NOMO-1 treated with DMSO at 0.1 percent for 48 hours (cell line): ENCODE data around the gene RPS15A.

Experiments
- DNase-seq: peaks from one replicate; lab custom pipeline; 2025; ENCODE audit not compliant: unreplicated experiment; lab: John Stamatoyannopoulos, UW

The RPS15A gene

DNA sequence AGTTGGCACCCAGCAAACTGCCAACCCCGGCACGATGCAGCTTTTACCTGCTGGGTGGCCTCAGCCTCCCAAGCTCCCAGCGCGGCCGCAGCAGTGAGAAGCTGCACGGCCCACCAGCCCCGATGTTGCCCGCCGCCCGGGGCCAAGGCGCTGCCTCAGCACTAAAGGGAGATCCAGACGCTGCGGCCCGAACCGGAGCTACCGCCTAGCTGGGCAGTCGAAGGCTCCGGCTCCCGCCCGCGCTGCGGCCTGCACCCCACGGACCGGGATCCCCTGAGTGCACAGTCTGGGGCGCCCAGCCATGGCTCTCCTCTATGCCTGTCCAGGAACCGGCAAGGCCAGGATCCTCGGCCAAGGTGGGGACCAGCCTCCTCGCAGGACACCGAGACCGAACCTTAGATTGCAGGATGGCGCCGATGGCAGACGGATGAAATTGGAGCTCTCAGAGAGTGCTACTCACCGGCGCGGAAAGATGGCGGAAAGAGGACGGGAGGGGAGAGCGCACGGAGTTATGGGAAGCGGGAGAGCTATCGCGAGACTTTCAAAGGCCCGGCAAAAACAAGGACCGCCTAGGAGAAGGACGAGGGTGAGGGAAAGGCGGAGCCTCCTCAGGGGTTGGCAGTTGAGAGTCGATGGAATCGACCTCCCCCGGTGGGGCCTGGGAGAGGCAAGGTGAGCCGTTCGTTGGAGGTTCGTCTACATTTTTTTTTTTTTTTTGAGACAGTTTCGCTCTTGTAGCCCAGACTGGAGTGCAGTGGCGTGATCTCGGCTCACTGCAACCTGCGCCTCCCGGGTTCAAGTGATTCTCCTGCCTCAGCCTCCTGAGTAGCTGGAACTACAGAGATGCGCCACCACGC, at the start of gene RPS15A:
Gene RPS15A (minus strand): TSS at position 485 of the 857 bp plus-strand sequence. CDS start 1,221 bp downstream, outside the sequence.
- DNase-seq = peak; percentile 95

DNA sequence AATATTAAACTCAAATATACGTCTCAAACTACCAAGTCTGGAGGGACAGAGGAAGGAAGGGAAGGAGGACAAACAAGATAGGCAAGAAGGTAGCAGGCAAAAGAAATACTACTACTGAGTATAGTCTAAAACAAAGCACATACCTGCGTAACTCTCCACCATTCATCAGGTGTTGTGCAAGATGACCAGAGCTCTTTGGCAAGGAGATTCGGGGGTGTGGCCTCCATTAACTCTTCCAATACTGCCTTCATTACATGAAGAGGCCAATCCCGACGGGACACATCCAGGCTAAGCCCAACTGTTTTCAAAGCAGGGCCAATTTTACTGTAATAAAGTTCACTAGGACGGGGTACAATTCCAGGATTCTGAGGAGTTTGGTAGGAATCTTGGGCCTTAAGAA, 49.4 kb upstream of the RPS15A start:
- no peak for DNase-seq

DNA sequence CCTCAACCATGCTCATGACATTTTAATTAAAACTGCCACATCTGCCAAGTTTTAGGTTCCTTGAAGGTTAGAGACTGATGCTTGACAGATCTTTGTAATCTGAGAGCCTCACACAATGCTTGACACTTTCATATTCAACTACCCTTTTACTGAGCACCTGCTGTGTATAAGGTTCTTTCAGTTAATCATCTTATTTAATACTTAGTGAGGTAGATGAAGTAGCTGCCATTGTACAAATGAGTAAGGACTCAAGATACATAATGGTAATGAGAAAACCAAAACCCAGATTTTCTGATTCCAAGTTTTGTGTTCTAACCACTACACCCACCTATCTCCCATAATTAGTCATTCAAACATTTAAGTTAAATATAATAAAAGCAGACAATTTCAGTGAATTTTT, 46.6 kb upstream of the RPS15A start:
- DNase-seq = no peak

DNA sequence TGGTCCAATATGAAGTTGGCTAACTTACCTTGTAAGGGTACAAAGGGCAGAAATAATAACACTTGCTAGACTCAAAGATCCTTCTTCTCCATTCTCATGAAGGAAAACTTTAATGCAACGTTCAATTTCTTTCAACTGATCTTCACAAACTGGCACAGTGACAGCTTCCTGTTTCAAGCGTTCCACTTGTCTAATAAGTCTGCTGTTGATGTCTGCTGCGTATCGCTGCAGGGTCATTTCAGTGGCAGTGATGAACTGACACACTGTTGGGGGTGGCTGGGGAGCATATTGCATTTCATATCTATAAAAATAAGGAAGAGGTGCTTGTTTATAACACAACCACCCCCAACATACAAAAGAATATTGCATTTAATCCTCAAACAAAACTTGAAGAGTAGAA, 44.7 kb upstream of the RPS15A start:
- DNase-seq = peak; percentile 65

DNA sequence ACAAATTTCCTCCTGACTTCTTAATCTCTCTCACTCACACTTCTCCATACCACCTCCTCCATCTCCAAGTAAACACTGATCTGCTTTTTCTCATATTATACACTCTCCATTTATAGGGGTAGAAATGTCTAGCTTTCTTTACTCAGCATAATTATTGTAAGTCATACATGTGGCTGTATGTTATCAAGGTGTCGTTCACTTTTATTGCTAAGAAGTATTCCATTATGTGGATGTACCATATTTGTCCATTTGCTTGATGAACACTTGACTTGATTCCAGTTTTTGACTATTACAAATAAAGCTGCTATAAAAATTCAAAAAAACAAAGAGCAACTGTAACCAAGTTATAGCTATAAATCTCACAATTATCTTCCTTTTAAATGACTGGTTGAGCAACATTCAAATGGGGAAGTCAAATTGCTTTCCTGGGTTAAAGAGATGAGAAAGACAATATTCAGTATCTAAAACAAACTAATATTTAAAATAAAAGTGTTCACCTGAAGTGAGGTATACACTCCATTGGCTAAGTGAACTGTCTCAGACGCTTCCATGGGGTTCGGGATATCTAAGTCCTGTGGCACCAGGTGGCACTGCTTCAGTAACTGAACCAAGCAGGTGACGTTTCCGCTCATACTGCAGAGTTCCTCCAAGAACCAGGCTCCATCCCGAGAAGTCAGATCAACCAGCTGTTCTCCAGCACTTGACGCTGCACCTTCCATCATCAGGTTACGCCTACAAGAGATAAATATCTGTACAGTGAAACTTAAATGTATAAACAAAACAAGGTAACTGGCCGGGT, 43.8 kb upstream of the RPS15A start:
- DNase-seq = peak; percentile 81

DNA sequence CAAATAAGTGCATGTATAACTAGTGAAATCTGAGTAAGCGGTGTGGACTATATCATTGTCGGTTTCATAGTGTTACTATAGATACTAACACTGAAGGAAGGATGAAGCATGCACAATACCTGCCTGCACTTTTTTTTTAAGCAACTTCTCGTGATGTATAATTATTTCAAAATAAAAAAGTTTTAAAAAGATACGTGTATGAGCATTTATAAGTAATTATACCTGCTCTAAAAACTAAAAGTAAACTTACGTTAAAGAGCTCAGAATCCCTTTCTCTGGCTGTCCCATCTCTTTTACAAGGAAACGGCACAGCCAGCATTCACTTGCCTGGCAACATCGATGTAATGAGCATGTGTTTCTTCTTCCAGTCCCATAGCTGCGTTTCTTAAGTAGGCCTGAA, 42.5 kb upstream of the RPS15A start:
- DNase-seq = no peak

DNA sequence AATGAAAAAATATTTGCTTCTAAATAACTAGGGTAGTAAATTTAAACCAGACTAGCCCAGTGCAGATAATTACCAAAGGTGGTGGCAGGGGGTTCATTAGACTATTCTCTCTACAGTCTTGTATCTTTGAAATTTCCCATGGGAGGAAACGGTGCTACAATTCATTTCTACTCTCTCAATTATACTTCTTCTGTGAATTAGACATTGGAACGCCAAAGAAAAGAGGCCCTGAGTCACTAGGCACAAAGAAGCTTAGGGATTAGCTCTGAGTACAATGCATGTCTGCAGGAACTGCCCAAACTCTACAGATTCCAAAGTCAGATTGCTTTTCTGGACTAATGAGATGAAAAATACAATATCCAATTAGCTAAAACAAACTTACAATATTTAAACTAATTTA, 41.9 kb upstream of the RPS15A start:
- no peak for DNase-seq

DNA sequence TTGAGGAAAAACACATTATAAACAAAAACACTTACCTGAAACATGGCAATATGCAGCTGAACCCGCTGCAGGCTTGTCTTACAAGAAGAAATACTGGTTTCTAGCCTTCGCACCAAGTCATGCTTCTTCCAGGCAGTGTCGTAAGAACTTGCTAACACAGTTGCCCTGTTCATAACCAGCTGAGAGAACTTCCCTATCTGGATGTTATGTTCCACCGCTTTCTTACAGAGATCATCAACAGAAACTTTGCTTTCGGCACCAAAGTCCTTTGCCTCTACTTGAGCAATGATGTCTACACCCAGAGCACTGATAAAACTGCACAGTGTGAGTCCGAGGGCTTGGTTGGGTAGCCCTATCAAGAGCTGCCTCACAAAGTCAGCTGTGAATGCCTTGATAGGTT, 39.1 kb upstream of the RPS15A start:
- DNase-seq = peak; percentile 12

DNA sequence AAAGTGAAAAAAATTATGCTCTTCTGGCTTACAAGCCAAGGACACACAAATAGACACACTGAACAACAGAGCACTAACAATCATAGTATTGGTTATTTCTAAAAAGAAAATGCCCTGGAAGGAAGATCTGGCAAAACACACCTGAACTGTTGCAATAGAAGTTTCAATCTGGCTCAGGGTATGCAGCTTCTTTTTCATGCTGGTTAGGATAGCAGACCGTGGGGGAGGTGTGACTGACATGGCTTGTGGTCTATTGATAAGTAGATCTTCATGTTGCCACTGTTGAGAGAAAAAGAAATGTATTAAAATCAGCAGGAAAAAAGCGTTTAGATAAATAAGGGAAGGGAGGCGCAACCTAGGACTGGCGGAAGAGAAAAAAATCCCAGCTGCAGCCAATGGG, 37.8 kb upstream of the RPS15A start:
- no peak for DNase-seq

DNA sequence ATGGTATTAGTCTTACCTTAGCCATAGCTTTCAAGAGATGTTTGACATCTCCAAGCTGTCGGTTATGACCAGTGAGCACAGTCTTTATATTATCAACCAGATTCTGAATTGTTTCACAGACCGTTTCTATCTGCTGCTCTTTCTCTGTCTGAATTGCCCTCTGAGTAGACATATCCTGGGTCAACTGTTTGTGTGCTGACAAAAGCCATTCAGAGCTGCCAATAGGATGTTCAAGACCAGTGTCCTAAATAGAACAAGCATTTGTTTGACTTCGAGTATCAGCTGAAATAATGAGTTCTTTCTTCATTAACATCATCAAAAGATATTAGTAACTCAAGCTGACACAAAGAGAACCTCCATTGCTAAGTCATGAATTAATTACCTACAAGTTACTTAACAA, 26.2 kb upstream of the RPS15A start:
- no peak for DNase-seq

DNA sequence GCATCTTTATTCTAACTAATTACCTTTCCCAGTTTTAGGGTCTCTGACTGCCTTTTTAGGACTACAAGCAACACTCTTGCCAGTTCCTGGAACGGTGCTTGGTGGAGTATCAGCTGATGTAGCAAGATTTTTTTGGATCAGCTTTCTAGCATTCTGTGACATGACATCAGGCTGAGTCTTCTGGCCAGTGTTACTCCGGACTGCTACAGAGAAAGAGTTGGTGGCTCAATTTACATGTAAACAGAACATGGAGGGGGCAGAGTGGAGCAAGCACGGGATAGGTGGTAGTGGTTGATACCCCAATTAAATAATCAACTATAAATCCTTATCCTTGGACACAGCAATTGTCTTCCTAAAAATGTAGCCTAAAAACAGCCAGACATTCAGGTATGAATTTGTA, 21.8 kb upstream of the RPS15A start:
- DNase-seq = no peak

DNA sequence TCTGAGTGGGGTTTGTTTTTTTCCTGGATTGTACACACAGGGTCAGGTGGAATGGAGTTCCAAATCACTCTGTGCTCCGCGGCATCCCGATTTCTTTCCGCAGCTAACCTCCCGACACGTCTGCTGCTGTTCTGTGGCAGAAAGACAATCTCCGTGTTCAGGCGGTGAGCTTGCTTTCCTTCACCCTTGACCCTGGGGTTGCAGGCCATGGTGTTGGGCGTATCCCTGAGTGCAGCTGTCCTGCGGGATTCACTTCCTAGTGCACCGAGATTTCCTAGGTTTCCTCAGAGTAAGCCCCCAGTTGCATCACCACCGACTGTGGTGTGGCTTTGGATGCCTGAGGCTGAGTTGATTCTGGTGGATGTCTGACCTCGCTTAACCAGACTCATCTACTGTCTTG, 19.0 kb upstream of the RPS15A start:
- DNase-seq = no peak

DNA sequence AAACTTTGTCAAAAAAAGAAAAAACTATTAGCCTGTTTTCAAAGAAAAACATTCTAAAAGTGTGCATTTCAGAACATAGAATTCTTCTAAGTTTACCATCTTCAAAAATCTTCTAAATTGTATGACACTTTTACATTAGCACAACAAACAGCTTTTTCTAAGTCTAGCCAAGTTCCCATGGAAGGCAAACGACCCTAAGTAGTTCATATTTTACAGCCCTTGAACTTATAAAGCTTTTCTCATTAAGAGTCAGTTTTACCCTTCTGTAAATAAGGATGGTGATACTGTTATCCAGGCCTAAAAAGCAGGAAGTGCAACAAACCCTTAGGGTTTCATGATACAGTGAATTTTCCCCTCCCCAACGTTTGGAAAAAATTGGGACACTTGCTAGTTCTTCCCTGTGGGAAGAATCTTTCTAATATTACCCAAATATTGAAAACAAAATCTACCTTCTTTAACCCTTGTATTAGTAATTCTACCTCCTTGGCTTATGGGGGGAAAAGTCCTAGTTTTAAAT, 15.2 kb upstream of the RPS15A start:
- DNase-seq = no peak

DNA sequence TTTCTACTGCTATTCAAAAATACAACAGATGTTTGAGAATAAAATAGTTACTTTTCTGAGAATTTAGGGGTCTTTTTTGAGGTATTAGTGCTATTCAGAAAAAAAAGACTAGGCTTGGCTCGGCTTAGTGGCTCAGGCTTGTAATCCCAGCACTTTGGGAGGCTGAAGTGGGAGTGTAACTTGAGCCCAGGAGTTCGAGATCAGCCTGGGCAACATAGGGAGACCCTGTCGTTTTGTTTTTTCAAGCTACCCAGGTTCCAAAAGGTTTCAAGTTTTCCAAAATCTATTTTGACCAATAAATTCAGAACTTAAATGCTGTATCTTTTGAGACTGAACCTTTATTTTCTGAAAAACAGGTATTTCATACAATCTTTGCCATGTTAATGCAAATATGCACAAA, 14.4 kb upstream of the RPS15A start:
- DNase-seq = no peak

DNA sequence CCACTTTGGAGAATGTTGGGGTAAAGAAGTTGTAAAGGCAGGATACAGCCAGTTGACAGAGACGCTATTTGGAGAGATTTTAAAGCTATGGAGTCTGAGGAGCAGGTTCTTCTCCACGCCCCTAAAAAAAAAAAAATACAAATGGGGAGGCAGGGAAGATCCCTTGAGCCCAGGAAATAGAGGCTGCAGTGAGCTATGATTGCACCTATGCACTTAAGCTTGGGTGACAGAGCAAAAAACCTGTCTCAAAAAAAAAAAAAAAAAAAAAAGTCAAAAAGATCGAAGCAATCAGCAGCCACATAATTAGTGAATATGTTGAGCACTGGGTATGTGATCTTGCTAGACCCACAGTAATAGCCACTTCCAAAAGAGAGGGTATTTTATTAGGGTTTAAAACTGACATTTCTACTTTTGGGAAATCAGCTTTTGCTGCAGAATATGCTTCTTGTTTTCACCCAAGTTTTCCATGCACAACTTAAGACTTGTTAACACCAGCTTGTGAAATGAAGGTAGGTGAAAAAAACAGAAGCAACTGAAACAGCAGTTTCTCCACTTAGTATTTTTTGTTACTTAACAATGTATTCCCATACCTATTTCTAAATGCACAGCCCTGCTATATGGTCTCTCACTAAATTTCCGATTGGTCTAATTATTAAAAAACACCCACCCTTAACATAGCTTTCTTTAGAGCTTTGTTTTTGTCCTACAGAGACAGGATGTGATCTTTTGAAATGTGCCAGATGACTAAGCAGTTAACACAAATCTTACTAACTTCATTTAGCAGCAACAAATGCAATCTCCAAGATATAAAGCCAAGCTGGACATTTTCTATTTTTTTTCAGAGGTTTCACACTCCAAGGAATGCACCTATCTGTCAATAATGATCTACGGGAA, 13.7 kb upstream of the RPS15A start:
- DNase-seq = peak; percentile 63

DNA sequence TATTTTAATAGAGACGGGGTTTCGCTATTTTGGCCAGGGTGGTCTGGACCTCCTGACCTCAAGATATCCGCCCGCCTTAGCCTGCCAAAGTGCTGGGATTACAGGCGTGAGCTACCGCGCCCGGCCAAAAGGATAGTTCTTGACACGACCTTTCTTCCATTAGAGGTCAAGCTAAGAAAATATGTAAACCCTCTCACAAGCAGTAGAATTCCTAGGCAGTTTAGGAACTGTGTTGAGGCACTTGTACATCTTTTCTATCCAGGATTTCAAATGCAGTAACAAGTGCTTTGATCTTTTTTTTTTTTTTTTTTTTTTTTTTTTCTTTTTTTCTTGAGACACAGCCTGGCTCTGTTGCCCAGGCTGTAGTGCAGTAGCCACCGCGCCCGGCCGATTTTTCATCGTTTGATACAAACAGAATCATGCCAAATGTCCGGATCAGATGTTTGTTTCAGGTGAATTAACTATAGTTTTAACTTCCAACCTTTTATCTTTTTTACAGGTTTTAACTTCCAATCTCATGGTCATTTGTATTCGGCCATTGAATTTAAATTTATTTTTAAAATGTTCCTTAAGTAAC, 12.7 kb upstream of the RPS15A start:
- no peak for DNase-seq

DNA sequence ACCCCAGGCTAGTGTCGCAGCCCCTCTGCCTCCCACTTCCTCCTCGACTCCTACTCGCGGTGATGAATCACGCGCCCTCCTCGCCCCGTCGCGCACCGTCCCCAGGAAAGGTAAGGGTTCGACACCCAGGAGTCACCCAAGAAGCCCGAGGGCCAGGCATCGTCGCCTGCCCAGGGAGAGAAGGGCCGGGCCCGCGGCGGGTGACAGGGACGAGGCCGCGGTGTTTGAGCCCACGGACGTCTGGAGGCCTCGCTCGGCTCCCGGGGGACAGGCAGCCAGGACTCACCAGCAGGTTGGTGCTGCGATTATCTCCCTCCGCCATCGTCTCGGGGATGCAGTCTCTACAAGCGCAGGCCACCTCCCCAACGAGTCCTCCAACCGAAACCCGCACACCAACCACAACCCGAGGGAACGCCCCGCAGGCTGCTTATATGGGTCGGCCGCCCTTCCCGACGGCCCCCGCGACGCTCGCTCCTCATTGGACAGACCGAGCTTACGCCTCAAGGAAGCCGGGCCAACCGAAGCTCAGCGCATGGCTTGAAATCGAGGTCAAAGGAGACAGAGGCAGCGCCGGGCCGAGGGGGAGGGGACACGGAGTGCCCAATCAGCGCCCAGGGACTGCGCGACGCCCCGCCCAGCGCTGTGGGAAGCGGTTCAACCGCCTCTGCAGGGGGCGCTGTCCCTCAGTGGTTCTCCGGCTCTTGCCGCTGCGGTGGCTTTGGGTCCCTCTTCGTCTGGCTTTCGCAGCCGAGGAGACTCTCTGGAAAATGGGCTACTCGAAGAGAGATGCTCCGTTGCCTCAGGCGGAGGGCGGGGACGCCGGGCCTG, 11.2 kb upstream of the RPS15A start, which contains the start of gene ARL6IP1:
Gene ARL6IP1 (minus strand): TSS at position 405 of the 828 bp plus-strand sequence. CDS start 83 bp downstream, at position 322.
- peak; percentile 99 for DNase-seq

DNA sequence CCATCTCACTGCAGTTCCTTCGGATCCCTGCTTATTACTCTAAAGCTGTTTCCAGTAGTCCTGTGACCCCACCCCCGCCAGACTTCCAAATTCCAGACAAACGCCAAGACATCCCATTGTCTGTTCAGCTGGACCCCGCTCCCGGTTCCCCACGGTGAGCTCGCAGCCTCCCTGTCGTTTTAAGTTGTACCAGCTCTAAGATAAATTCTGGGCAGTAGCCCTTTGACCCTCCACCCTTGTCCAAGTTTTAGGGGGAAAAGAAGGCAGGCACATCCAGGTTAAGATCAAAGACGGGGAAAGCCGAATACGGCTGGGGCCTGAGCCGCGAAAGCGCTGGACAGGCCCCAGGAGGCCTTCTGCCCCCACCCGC, 10.6 kb upstream of the RPS15A start:
- no peak for DNase-seq

DNA sequence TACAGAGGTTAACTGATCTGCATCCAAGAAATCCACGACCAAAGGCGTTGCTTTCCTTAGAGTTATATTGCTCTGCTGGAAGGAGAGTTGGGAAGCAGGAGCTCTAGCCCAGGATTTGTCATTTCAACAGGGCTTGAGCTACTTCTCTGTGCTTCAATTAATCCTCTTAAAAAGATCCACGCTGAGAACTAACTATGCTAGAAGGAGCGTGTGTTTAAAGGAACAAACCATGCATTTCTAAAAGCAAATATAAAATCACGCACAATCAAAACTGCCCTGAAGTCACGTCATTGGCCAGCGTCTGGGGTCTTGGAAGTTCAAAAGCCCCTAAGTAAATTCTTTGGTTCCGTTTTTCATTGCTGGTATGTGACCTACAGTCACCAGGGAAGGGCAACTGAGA, 10.2 kb upstream of the RPS15A start:
- no peak for DNase-seq

DNA sequence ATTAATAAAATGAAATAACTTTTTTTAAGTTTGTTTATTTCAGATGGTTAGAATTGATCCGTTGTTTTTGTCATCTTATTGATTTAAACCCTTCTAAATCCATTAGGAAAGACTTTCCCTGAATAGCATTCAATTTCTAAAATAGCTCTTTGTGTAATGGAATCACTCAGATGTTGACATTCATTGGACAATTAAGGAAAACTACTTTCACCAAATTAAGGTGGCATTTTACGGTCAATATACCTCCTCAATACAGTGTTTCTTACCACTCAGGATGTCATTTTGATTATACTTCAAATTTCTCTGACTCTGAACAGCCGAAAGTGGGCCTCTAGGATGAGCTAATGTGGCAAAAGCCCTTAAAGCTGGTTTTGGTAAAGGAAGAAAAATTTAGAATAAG, 9.4 kb upstream of the RPS15A start:
- no peak for DNase-seq
